Peyer's patch (tissue), 4 donors: ENCODE data around the gene PPIA.

ENCODE experiments used
- CTCF ChIP-seq, 6 experiments: fragments of 450-650 bp in 4 of 6; fragments of 200-600 bp in 2 of 6; sonication (generic) in 1 of 6; IDR thresholded peaks; one replicate each; pipeline ENCODE4 v1.5.1; 2017 to 2019; ENCODE audit warnings: antibody characterized with exemption in 6 of 6, mild to moderate bottlenecking in 3 of 6, moderate library complexity in 1 of 6
- POLR2A ChIP-seq, 2 donors: fragments of 450-650 bp; IDR thresholded peaks; one replicate each; pipeline ENCODE4 v1.5.1; 2017; ENCODE audit warnings: antibody characterized with exemption in 2 of 2, mild to moderate bottlenecking in 2 of 2, moderate library complexity in 2 of 2

GRCh38 chr7:44748948-44749731, 47.3 kb upstream of the PPIA start:
- no peak for TF ChIP-seq CTCF (IDR thresholded peaks at IDR 0.05)
- no peak for TF ChIP-seq POLR2A (IDR thresholded peaks at IDR 0.05)
